Breast epithelium (tissue), 4 donors: ENCODE measurements around the gene MT2A. TPM values are rescaled to one million over a fixed set of nuclear protein-coding genes. Genes with fewer than 3 reads are reported as not detected.

Experiments used
- DNase-seq, 2 donors: peaks; one replicate each; pipeline ENCODE4 v3.0.0-alpha.2; 2019; ENCODE audit warnings: low spot score in 2 of 2
- H3K27ac ChIP-seq, 2 donors: fragments of 200-600 bp; sonication (generic) in 1 of 2; one replicate each; pipeline ENCODE4 v1.5.1; 2016 to 2019; ENCODE audit warnings: mild to moderate bottlenecking in 1 of 2
- H3K27me3 ChIP-seq, 2 donors: fragments of 200-600 bp; sonication (generic) in 1 of 2; one replicate each; pipeline versions ENCODE4 v1.5.1 to v1.6.0; 2017 to 2019; ENCODE audit warnings: control low read depth in 1 of 2, mild to moderate bottlenecking in 1 of 2
- H3K36me3 ChIP-seq: fragments of 200-600 bp; one replicate; pipeline ENCODE4 v1.5.1; 2019
- H3K4me1 ChIP-seq, 2 donors: fragments of 200-600 bp; sonication (generic); one replicate each; pipeline ENCODE4 v1.5.1; 2016 to 2019; ENCODE audit warnings: control low read depth in 1 of 2
- H3K4me3 ChIP-seq, 3 donors: fragments of 200-600 bp; sonication (generic); 1 replicate in 2 of 3; 2 replicates in 1 of 3; pipeline ENCODE4 v1.5.1; 2016 to 2019; ENCODE audit warnings: mild to moderate bottlenecking in 3 of 3, moderate library complexity in 2 of 3
- H3K9me3 ChIP-seq, 2 donors: fragments of 200-600 bp; sonication (generic) in 1 of 2; one replicate each; pipeline ENCODE4 v1.5.1; 2016 to 2019; ENCODE audit warnings: control low read depth in 1 of 2
- POLR2A ChIP-seq: fragments of 450-650 bp; IDR thresholded peaks from one replicate; pipeline ENCODE4 v1.6.1; 2016; ENCODE audit warnings: antibody characterized with exemption, mild to moderate bottlenecking, moderate library complexity
- POLR2AphosphoS5 ChIP-seq, 3 donors: sonication (generic); formaldehyde crosslinking; IDR thresholded peaks; one replicate each; pipeline ENCODE4 v1.6.1; 2017; ENCODE audit warnings: antibody characterized with exemption in 3 of 3
- intact Hi-C: fragments of 100-400 bp; cut with DNase I; formaldehyde crosslinking; loops from one replicate; pipeline ENCODE4 v1.15.1; 2023; ENCODE audit warnings: low total_unique reads
- total RNA-seq, 3 donors: library from RNA; depleted of rRNA; stranded (reverse); fragments of >200 nt; gene quantifications; one replicate each; pipeline ENCODE4 v1.1.0, GENCODE V29; 2016
- TF ChIP-seq, protein P1 (sequence below), 3 donors: fragments of 450-650 bp; IDR thresholded peaks; one replicate each; pipeline ENCODE4 v1.5.1; 2016 to 2017; ENCODE audit warnings: antibody characterized with exemption in 3 of 3, mild to moderate bottlenecking in 3 of 3, moderate library complexity in 3 of 3

MT2A gene
- total RNA-seq, 3 donors from 2014 or later = 352 to 543 (median 428) TPM

DNA sequence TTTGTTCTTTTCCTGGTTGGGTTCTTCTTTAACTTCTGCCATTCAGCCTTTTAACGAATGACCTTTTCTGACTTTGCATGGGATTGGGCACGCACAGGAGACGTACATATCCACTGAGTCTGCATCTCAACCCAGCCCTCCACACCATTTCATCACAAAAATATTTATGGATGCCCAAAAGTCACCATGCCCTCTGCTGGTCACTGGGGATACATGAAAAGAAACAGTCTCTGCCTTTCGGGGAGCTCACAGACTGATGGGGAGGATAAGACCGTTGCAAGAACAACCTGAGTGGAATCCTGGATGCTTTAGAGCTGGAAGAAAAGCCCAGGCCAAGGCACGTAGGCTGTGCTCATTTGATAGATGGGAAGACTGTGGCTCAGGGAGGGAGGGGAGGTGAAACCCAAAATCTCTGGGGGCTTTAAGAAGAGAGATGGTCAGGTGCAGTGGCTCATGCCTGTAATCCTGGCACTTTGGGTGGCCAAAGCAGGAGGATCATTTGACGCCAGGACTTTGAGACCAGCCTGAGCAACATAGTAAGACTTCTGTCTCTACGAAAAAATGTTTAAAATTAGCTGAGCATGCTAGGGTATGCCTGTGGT is 7.9 kb upstream of the MT2A start:
- Histone ChIP-seq H3K36me3 (no peaks in the 10 kb centered on the region), H3K27me3 (no peaks in the 10 kb centered on the region), H3K4me3 (no peak overlapping the region), H3K4me1 (peaks cover 0 to 2% of the 10 kb centered on the region in 2 donors), H3K9me3 (no peaks in the 10 kb centered on the region), H3K27ac (no peak overlapping the region)
- intact Hi-C loops = no loop called here
- TF ChIP-seq, protein P1, sequence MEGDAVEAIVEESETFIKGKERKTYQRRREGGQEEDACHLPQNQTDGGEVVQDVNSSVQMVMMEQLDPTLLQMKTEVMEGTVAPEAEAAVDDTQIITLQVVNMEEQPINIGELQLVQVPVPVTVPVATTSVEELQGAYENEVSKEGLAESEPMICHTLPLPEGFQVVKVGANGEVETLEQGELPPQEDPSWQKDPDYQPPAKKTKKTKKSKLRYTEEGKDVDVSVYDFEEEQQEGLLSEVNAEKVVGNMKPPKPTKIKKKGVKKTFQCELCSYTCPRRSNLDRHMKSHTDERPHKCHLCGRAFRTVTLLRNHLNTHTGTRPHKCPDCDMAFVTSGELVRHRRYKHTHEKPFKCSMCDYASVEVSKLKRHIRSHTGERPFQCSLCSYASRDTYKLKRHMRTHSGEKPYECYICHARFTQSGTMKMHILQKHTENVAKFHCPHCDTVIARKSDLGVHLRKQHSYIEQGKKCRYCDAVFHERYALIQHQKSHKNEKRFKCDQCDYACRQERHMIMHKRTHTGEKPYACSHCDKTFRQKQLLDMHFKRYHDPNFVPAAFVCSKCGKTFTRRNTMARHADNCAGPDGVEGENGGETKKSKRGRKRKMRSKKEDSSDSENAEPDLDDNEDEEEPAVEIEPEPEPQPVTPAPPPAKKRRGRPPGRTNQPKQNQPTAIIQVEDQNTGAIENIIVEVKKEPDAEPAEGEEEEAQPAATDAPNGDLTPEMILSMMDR (IDR thresholded peaks at IDR 0.05) = peak; percentile 45 to 76 (median 59)
- TF ChIP-seq POLR2AphosphoS5 (IDR thresholded peaks at IDR 0.05) (no peak), POLR2A (no peak)
- no peak for DNase-seq

DNA sequence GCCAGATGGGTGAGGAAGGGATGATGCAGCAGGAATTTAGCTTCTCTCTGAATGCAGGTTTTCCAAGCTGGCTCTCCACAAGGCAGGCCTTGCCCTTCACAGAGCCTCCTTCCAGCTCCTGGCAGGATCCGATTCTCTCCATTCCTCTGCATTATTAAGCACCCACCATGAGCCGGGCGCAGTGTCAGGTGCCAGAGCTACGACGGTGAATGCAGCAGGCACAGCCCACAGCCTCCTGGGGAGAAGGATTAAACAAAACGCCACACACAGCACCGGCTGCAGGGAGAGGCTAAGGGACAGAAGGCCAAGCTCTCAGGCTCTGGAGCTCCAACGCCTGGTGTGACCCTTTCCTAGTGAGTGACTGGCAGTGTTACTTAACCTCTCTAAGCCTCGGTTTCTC is 7.1 kb upstream of the MT2A start:
- Histone ChIP-seq H3K27me3 (no peaks in the 10 kb centered on the region), H3K4me3 (no peak overlapping the region), H3K36me3 (no peaks in the 10 kb centered on the region), H3K27ac (no peak overlapping the region), H3K4me1 (peaks cover 7 to 8% of the 10 kb centered on the region in 2 donors), H3K9me3 (no peaks in the 10 kb centered on the region)
- intact Hi-C loops = no loop called here
- no peak for TF ChIP-seq POLR2A
- TF ChIP-seq POLR2AphosphoS5 (IDR thresholded peaks at IDR 0.05) = no peak
- TF ChIP-seq, protein P1 (IDR thresholded peaks at IDR 0.05) = no peak
- no peak for DNase-seq

DNA sequence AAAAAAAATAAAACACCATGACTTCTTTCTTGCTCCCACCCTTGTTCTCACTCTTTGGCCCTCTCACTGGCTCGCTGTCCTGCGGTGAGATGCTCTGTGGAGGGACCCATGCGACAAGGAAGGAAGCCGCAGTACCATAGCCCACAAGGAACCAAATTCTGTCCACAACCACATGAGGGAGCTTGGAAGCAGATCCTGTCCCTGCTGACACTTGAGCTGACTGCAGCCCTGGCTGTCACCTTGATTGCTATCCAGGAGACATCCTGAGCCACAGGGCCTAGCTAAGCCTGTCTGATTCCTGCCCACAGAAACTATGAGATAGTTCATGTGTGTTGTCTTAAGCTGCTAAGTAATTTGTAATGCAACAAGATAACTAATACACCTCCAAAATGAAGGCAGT is 4.8 kb upstream of the MT2A start:
- Histone ChIP-seq H3K9me3 (no peaks in the 10 kb centered on the region), H3K27ac (peak overlapping the region in 1 of 2 donors; percentile 96), H3K4me1 (peaks cover 7 to 13% of the 10 kb centered on the region in 2 donors), H3K4me3 (no peak overlapping the region), H3K36me3 (no peaks in the 10 kb centered on the region), H3K27me3 (no peaks in the 10 kb centered on the region)
- no peak for TF ChIP-seq POLR2AphosphoS5 (IDR thresholded peaks at IDR 0.05)
- no peak for TF ChIP-seq POLR2A
- TF ChIP-seq, protein P1 (IDR thresholded peaks at IDR 0.05) = peak in 2 of 3 donors; percentile 54 to 59
- intact Hi-C loops = no loop called here
- DNase-seq = peak in 1 of 2 donors; percentile 56

DNA sequence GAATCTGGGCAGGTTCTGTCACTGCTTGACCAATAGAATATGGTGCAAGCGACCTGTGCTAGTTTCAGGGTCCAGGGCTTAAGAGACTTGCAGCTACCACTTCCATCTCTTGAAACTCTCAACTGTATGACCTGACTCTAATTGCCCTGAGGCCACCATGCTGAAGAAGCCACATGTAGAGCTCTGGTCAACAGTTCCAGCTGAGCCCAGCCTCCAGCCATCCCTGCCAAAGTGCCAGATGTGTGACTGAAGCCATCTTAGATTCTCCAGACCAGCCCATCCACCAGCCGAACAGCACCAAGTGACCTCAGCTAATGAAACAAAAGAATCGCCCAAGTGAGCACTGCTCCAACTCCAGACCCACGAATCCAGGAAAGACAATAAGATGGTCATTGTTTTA is 3.4 kb upstream of the MT2A start:
- no peak for DNase-seq
- intact Hi-C loops = no loop called here
- H3K27ac ChIP-seq = peak overlapping the region; percentile 96 to 99

DNA sequence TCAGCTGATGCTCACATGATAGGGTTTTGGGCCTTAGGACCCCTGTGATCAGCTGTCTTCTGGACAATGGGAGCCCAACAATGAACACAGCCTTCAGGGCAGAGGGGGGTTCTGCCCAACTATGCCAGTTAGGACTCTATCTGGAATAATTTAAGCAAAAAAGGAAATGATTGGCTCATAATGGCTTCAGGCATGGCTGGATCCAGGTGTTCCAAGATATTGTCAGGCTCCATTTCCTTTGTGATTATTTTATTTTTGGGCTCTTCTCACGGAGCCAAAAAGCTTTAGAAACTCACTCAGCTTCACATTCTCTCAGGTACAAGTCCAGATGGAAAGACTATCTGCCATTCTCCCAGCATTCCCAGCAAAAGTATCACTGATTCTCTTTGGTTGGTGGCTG is 2.9 kb upstream of the MT2A start:
- H3K27ac ChIP-seq = peak overlapping the region; percentile 96 to 99
- TF ChIP-seq POLR2A = no peak
- TF ChIP-seq POLR2AphosphoS5 (IDR thresholded peaks at IDR 0.05) = no peak
- TF ChIP-seq, protein P1 (IDR thresholded peaks at IDR 0.05) = no peak
- intact Hi-C loops = no loop called here
- H3K36me3 ChIP-seq = no peaks in the 10 kb centered on the region
- no peaks in the 10 kb centered on the region for H3K9me3 ChIP-seq
- H3K4me3 ChIP-seq = no peak overlapping the region
- H3K4me1 ChIP-seq = peaks cover 12 to 13% of the 10 kb centered on the region in 2 donors
- H3K27me3 ChIP-seq = no peaks in the 10 kb centered on the region
- no peak for DNase-seq

More for the DNA sequence above, 3.4 kb upstream of the MT2A start:
- no peaks in the 10 kb centered on the region for H3K27me3 ChIP-seq
- no peaks in the 10 kb centered on the region for H3K36me3 ChIP-seq
- H3K4me3 ChIP-seq = no peak overlapping the region
- H3K9me3 ChIP-seq = no peaks in the 10 kb centered on the region
- TF ChIP-seq POLR2A (no peak), POLR2AphosphoS5 (IDR thresholded peaks at IDR 0.05) (no peak)
- TF ChIP-seq, protein P1 (IDR thresholded peaks at IDR 0.05) = no peak
- H3K4me1 ChIP-seq = peaks cover 7 to 13% of the 10 kb centered on the region in 2 donors
